ENCODE data around the gene SNAI3. TPM values are rescaled to one million over a fixed set of nuclear protein-coding genes. Genes with fewer than 3 reads are reported as not detected.
"Not testable (repeated sequence)": the region's sequence is repeated elsewhere in the genome, so short reads cannot be mapped to it uniquely, and the experiment has no call there.

SNAI3 gene
- total RNA-seq, 4 donors from 2014 or later: 0.33 to 1.3 (median 1.3) TPM

DNA sequence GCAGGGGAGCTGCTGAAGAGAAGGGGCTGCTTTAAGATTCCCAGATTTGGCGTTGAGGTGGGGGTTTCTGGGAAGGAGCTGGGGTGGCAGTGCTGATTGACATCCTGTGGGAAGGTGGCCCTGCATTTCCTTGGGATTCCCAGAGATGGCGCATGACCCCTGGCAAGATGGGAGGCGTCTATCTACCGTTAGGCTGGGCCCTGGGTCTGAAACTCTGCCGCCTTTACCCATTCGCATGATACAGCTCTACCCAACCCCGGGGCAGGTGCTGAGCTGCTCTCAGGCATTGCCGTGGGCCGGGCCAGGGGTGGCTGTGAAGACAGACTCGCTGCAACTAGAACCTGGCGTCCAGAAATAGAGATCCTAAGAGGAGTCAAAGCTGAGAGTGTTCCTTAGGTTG, 13.5 kb downstream of the SNAI3 start:
- intact Hi-C loops (cut with DNase I): no loop called here
- Histone ChIP-seq H3K27me3 (no peaks in the 10 kb centered on the region), H3K4me3 (replicated peaks in 1 of 3) (no peak overlapping the region), H3K36me3 (no peaks in the 10 kb centered on the region), H3K27ac (no peak overlapping the region), H3K9me3 (no peaks in the 10 kb centered on the region), H3K4me1 (no peaks in the 10 kb centered on the region)
- DNase-seq: no peak
- TF ChIP-seq POLR2A (IDR thresholded peaks at IDR 0.05) (no peak), CTCF (IDR thresholded peaks at IDR 0.05) (peak in 2 of 6 experiments; percentile 8 to 10)
- WGBS, 2 donors: 46 to 67% methylated on average over 11 of the region's 11 CpGs

DNA sequence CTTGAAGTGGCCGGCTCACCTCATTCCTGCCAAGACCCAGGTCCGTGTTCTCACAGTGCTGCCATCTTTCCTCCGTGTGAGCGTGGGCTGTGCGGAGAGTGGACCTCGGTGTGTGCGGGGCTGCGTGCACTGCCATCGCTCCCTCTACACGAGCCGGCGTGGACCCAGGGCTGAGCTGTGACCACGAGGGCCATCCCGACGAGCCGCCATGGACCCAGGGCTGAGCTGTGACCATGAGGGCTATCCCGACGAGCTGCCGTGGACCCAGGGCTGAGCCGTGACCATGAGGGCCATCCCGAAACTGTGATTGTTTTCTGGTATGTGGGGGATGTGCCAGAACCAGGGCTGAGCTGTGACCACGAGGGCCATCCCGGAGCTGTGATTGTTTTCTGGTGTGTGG, 14.5 kb downstream of the SNAI3 start:
- Histone ChIP-seq H3K36me3 (no peaks in the 10 kb centered on the region), H3K9me3 (no peaks in the 10 kb centered on the region), H3K27me3 (no peaks in the 10 kb centered on the region), H3K4me1 (no peaks in the 10 kb centered on the region), H3K4me3 (replicated peaks in 1 of 3) (no peak overlapping the region), H3K27ac (no peak overlapping the region)
- intact Hi-C loops (cut with DNase I): no loop called here
- WGBS, 2 donors: 90 to 91% methylated on average over 15 to 22 of the region's 23 CpGs
- no peak for TF ChIP-seq CTCF (IDR thresholded peaks at IDR 0.05)
- no peak for TF ChIP-seq POLR2A (IDR thresholded peaks at IDR 0.05)
- no peak for DNase-seq

DNA sequence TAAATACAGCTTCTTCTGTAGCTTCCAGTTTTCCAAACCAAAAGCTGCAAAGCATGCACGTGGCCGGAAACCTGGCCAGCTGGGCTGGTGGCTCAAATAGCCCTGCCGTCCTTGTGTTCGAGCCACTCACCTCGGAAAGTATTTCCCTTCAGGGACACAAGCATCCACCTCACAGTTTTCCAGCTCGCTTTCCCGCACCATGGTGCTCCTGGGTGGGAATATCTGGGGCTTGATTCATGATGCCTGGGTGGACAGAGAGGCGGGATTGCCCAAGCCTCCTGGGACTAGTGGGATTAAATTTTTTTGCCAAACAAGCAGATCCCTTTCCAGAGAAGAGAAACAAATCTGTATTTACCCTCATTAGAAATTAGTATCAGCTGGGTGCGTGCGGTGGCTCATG, 16.3 kb downstream of the SNAI3 start:
- H3K9me3 ChIP-seq: no peaks in the 10 kb centered on the region
- H3K27ac ChIP-seq: no peak overlapping the region
- no peak for DNase-seq
- intact Hi-C loops (cut with DNase I): no loop called here
- no peak overlapping the region for H3K4me3 ChIP-seq (replicated peaks in 1 of 3)
- 78 to 87% methylated on average over 10 of the region's 10 CpGs for whole genome bisulfite sequencing, 2 donors
- H3K36me3 ChIP-seq: no peaks in the 10 kb centered on the region
- no peaks in the 10 kb centered on the region for H3K4me1 ChIP-seq
- TF ChIP-seq CTCF (IDR thresholded peaks at IDR 0.05) (no peak), POLR2A (IDR thresholded peaks at IDR 0.05) (no peak)
- H3K27me3 ChIP-seq: no peaks in the 10 kb centered on the region

- H3K27ac ChIP-seq; H3K27me3 ChIP-seq; H3K4me1 ChIP-seq; H3K36me3 ChIP-seq; intact Hi-C loops (cut with DNase I); H3K9me3 ChIP-seq; DNase-seq; H3K4me3 ChIP-seq (replicated peaks in 1 of 3): not testable (repeated sequence)
- 95 to 96% methylated on average over 8 of the region's 8 CpGs for WGBS, 2 donors
Measured at GRCh38 chr16:88669493-88669892, 16.8 kb downstream of the SNAI3 start.

- H3K4me3 ChIP-seq (replicated peaks in 1 of 3): no peak overlapping the region
- 56 to 73% methylated on average over 5 of the region's 5 CpGs for WGBS, 2 donors
- peaks cover 0 to 6% of the 10 kb centered on the region in 2 donors for H3K4me1 ChIP-seq
- no peak for DNase-seq
- no peaks in the 10 kb centered on the region for H3K36me3 ChIP-seq
- no peak overlapping the region for H3K27ac ChIP-seq
- no peaks in the 10 kb centered on the region for H3K9me3 ChIP-seq
- TF ChIP-seq CTCF (IDR thresholded peaks at IDR 0.05) (no peak), POLR2A (IDR thresholded peaks at IDR 0.05) (no peak)
- no peaks in the 10 kb centered on the region for H3K27me3 ChIP-seq
- intact Hi-C loops (cut with DNase I): no loop called here
Measured at GRCh38 chr16:88667461-88667860, 18.8 kb downstream of the SNAI3 start.

DNA sequence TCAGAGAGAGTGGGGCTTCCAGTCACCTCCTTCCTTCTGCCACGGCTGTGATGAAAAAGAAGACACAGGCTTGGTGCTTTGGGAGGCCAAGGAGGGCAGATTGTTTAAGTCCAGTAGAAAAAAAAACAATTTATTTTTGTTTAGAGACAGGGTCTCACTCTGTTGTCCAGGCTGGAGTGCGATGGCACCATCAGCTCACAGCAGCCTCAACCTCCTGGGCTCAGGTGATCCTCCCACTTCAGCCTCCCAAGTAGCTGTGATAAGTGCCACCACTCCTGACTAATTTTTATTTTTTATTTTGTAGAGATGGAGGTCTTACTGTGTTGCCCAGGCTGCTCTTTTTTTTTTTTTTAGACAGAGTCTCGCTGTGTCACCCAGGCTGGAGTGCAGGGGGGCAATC, 20.7 kb downstream of the SNAI3 start:
- Histone ChIP-seq H3K27me3 (no peaks in the 10 kb centered on the region), H3K4me3 (replicated peaks in 1 of 3) (no peak overlapping the region), H3K27ac (peak overlapping the region in 1 of 3 donors; percentile 1), H3K36me3 (no peaks in the 10 kb centered on the region), H3K9me3 (no peaks in the 10 kb centered on the region), H3K4me1 (peaks cover 5 to 10% of the 10 kb centered on the region in 2 donors)
- DNase-seq: no peak
- intact Hi-C loops (cut with DNase I): no loop called here
- WGBS, 2 donors: 94% methylated on average over 3 of the region's 3 CpGs
- TF ChIP-seq POLR2A (IDR thresholded peaks at IDR 0.05) (no peak), CTCF (IDR thresholded peaks at IDR 0.05) (no peak)

Data from thyroid gland (tissue), 4 donors.